Measurements from ENCODE around the gene PPP1R18. TPM values are rescaled to one million over a fixed set of nuclear protein-coding genes. Genes with fewer than 3 reads are reported as not detected.

The PPP1R18 gene
- total and polyA plus RNA-seq, 9 of the 15 experiments (the other 6 are each of a cell fraction or from before 2014, with no cell fraction given): 12.0 to 99.2 (median 42.6) TPM

DNA sequence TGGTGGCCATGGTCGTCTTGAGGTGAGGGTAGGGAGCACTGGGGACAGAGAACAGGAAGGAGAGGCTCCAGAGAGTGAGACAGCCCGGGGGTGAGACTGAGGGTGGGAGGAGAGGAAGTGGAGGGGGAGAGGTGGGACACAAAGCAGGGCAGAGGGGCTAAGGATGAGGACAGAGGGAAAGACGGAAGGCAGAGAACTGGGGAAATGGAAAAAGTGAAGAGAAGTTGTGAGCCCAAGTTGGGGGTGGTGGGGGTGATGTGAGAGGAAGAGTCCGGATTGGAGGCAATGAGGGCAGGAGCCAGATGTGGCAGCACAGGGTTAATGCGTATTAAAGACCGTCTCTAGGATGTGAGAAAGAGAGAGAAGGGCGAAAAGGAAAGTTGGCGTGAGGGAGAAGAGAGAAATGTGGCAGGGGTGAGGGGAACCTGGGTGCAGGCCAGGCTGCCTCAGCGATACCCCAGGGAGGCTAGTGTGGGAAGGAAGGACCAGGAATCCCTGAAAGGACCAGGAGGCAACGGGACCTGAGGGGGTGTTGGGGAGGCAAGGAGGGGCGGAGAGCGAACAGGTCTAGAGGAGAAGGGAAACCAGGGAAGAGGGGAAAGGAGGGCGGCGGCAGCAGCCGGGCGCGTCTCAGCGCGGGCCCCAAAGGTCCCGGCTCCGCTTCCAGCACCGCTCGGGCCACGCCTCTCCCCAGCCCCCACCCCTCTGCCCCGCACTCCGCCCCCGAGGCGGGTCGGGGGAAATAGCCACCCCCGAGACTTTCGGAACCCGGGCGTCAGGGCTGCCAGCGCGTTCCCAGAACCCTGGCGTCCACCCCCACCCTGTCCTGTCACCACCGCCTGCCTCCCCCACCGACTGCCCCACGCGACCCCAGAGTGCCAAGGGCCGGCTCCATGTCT lies at the start of gene PPP1R18 (continued):
- TF ChIP-seq THRB (CRISPR knock-in tag; conservative IDR thresholded peaks at IDR 0.05): peak; percentile 82; the same call in 1 of the 2 replicates
- no peak for TF ChIP-seq CCNT2 (IDR thresholded peaks at IDR 0.05; ENCODE audit: borderline replicate concordance, extremely low read depth, insufficient read length, low read depth, low read length)
- no peak for TF ChIP-seq MXD1 (CRISPR knock-in tag; IDR thresholded peaks at IDR 0.05; ENCODE audit: borderline replicate concordance, poor library complexity, severe bottlenecking)
- peak; percentile 57 for TF ChIP-seq MTA1 (IDR thresholded peaks at IDR 0.05; ENCODE audit: borderline replicate concordance)
- no peak for TF ChIP-seq ZNF57 (CRISPR knock-in tag; IDR thresholded peaks at IDR 0.05)
- TF ChIP-seq, protein P1, sequence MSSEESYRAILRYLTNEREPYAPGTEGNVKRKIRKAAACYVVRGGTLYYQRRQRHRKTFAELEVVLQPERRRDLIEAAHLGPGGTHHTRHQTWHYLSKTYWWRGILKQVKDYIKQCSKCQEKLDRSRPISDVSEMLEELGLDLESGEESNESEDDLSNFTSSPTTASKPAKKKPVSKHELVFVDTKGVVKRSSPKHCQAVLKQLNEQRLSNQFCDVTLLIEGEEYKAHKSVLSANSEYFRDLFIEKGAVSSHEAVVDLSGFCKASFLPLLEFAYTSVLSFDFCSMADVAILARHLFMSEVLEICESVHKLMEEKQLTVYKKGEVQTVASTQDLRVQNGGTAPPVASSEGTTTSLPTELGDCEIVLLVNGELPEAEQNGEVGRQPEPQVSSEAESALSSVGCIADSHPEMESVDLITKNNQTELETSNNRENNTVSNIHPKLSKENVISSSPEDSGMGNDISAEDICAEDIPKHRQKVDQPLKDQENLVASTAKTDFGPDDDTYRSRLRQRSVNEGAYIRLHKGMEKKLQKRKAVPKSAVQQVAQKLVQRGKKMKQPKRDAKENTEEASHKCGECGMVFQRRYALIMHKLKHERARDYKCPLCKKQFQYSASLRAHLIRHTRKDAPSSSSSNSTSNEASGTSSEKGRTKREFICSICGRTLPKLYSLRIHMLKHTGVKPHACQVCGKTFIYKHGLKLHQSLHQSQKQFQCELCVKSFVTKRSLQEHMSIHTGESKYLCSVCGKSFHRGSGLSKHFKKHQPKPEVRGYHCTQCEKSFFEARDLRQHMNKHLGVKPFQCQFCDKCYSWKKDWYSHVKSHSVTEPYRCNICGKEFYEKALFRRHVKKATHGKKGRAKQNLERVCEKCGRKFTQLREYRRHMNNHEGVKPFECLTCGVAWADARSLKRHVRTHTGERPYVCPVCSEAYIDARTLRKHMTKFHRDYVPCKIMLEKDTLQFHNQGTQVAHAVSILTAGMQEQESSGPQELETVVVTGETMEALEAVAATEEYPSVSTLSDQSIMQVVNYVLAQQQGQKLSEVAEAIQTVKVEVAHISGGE (CRISPR knock-in tag; IDR thresholded peaks at IDR 0.05): peak in 1 of 3 experiments; percentile 59; a peak in 2 of 6 replicates
- TF ChIP-seq ZNF766 (CRISPR knock-in tag; conservative IDR thresholded peaks at IDR 0.05): no peak
- TF ChIP-seq PRPF4 (IDR thresholded peaks at IDR 0.05; ENCODE audit: insufficient read depth, low read depth, low read length, poor library complexity, severe bottlenecking): no peak
- no peak for TF ChIP-seq ZBTB5 (IDR thresholded peaks at IDR 0.05)
- TF ChIP-seq ARID1B (IDR thresholded peaks at IDR 0.05): peak; percentile 44
- TF ChIP-seq SMC3 (conservative IDR thresholded peaks at IDR 0.05; ENCODE audit: insufficient read depth, low read depth, low read length): no peak
- TF ChIP-seq TBL1XR1 (IDR thresholded peaks at IDR 0.05; ENCODE audit: low read length in 2 of 2): no peak
- TF ChIP-seq ZKSCAN3 (CRISPR knock-in tag; IDR thresholded peaks at IDR 0.05): no peak
- TF ChIP-seq, protein P2, sequence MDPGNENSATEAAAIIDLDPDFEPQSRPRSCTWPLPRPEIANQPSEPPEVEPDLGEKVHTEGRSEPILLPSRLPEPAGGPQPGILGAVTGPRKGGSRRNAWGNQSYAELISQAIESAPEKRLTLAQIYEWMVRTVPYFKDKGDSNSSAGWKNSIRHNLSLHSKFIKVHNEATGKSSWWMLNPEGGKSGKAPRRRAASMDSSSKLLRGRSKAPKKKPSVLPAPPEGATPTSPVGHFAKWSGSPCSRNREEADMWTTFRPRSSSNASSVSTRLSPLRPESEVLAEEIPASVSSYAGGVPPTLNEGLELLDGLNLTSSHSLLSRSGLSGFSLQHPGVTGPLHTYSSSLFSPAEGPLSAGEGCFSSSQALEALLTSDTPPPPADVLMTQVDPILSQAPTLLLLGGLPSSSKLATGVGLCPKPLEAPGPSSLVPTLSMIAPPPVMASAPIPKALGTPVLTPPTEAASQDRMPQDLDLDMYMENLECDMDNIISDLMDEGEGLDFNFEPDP (CRISPR knock-in tag; IDR thresholded peaks at IDR 0.05): no peak
